Measurements from ENCODE around the gene EIF5B. TPM values are rescaled to one million over a fixed set of nuclear protein-coding genes. Genes with fewer than 3 reads are reported as not detected.

The EIF5B gene
- polyA plus RNA-seq, 12 donors = 51.4 to 149 (median 59.1) TPM

Other genes starting within 250 kb of the EIF5B start
- 1 to 10 TPM in 2 of 12 donors, under 1 TPM in 7, not detected in 3; 0.27 to 1.8 (median 0.48) TPM for gene C2orf15, start 195.7 kb upstream of the EIF5B start, polyA plus RNA-seq (ENCODE audit: insufficient read length in 12 of 12)
- gene TSGA10, start 182.4 kb upstream of the EIF5B start, polyA plus RNA-seq (ENCODE audit: insufficient read length in 12 of 12) = 1 to 10 TPM in 10 of 12 donors, not detected in 2; 1.3 to 6.6 (median 2.9) TPM
- gene LIPT1, start 182.4 kb upstream of the EIF5B start, polyA plus RNA-seq (ENCODE audit: insufficient read length in 12 of 12) = 10 to 100 TPM in 4 of 12 donors, 1 to 10 TPM in 7, not detected in 1; 7.1 to 33.3 (median 9.3) TPM
- 10 to 100 TPM in 11 of 12 donors, not detected in 1; 17.1 to 46.5 (median 24.7) TPM for gene MITD1, start 156.3 kb upstream of the EIF5B start, polyA plus RNA-seq (ENCODE audit: insufficient read length in 12 of 12)
- gene MRPL30, start 156.2 kb upstream of the EIF5B start, polyA plus RNA-seq (ENCODE audit: insufficient read length in 12 of 12) = 10 to 100 TPM in 11 of 12 donors, not detected in 1; 36.0 to 51.4 (median 44.5) TPM
- gene LYG2, start 81.7 kb upstream of the EIF5B start, polyA plus RNA-seq (ENCODE audit: insufficient read length in 12 of 12) = under 1 TPM in 5 of 12 donors, not detected in 7; 0.53 to 0.62 (median 0.59) TPM
- gene LYG1, start 36.2 kb upstream of the EIF5B start, polyA plus RNA-seq (ENCODE audit: insufficient read length in 12 of 12) = 1 to 10 TPM in 10 of 12 donors, not detected in 2; 1.4 to 4.5 (median 2.5) TPM
- gene TXNDC9, start 1.1 kb upstream of the EIF5B start, polyA plus RNA-seq (ENCODE audit: insufficient read length in 12 of 12) = 10 to 100 TPM in 11 of 12 donors, not detected in 1; 20.5 to 34.7 (median 25.9) TPM
- 10 to 100 TPM in 11 of 12 donors, not detected in 1; 23.1 to 56.8 (median 37.5) TPM for gene REV1, start 152.6 kb downstream of the EIF5B start, polyA plus RNA-seq (ENCODE audit: insufficient read length in 12 of 12)

All from muscle of arm (tissue), 12 donors.